ENCODE measurements around the gene THSD4.

THSD4 gene

GRCh38 chr15:71271327-71271726, 156.1 kb downstream of the THSD4 start:
- DNase-seq: no peak

DNA sequence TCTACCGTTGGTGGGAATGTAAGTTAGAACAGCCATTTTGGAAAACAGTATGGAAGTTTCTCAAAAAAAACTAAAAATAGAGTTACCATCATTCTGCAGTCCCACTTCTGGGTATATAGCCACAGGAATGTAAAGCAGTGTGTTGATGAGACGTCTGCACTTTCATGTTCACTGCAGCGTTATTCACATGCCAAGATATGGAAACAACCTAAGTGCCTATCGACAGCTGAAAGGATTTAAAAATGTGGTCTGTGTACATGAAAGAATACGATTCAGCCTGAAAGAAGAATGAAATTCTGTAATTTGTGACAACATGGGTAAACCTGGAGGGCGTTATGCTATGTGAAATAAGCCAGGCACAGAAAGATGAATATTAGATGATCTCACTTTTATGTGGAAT, 157.7 kb downstream of the THSD4 start:
- DNase-seq: no peak

GRCh38 chr15:71273731-71274447, 158.6 kb downstream of the THSD4 start:
- DNase-seq: no peak

GRCh38 chr15:71274448-71274798, 159.2 kb downstream of the THSD4 start:
- no peak for DNase-seq

DNA sequence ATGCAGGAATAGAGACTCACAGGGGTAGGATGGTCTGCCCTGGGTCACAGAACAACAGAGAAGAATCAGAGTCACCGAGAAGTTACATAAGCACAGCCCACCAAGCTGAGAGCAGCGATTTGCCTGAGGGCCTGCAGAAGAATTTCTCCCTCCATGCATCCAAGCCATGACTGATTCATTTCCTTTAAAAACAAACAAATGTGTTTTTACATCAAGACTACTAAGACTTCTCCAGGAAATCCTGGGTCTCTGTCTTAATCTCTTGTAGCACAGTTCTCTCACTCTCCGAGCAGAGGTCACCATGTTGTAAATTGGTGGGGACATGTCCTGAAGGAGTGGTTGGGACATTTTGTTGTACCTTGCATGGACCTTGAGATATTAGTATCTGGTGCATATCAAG, 159.8 kb downstream of the THSD4 start:
- no peak for DNase-seq

- DNase-seq: no peak
Measured at GRCh38 chr15:71275566-71276335, 160.5 kb downstream of the THSD4 start.

DNA sequence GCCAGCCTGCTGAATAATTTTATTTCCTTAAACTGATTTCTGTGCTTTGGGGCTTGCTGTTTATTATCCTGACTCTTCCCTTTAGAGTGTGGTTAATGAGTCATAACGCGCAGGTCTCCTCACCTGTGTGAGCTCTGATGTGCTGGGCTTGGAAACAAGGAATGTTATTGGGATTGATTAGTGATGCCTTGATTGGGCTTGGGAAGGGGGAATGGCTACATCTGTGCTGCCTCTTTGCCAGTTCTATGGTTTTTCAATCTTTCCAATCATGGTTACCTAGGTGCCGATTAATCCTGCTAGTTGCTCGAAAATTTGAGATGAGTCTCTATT, 161.0 kb downstream of the THSD4 start:
- no peak for DNase-seq

GRCh38 chr15:71278989-71279756, 163.9 kb downstream of the THSD4 start:
- no peak for DNase-seq

GRCh38 chr15:71279757-71280141, 164.5 kb downstream of the THSD4 start:
- DNase-seq: no peak

GRCh38 chr15:71280206-71280605, 164.9 kb downstream of the THSD4 start:
- DNase-seq: no peak

- no peak for DNase-seq
Measured at GRCh38 chr15:71281256-71281655, 166.0 kb downstream of the THSD4 start.

GRCh38 chr15:71282076-71282475, 166.8 kb downstream of the THSD4 start:
- no peak for DNase-seq

DNA sequence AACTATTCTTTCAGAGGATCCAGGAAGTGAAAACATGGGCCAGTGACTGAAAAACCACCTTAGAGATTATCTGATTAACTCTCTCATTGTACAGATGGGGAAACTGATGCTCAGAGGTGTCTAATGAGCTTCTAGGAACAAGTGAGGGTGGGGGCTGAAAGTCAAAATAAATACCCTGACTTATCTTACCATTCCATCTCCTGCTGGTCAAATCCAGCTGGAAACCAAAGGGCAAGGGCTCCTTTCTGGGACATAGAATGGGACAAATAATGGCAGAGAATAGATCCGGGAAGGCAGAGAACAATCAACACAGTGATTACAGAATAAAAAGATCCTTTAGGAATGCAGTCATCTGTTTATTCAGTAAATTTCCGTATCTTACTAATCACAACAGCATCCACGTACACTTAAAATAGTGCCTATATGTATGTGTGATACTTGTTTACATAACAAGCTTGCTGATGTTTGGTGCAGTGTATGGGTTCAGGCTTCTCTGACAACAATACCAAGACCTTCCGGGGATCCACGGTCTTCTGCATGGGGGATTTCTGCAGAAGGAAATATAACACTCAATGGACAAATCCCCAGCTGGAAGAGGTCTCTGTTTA, 173.2 kb downstream of the THSD4 start:
- DNase-seq: no peak

DNA sequence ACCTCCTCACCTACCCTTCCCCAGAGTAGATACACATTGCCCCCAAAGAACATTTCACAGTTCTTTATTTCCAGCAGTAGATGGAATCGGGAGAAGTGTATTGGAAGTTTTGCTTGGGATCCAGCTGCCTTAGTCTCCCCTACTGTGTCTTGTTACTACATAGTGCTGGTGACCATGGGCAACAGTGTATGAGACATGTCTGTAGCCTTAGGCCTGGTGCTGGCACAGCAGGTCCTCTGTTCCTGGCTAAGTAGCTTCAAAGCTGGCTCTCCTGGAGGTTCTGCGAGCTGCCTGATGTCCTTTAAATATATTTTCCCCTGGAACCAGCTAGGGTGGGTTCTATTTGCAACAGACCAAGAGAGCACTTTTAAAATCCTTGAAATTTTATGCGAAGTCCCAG, 174.7 kb downstream of the THSD4 start:
- DNase-seq: no peak

- DNase-seq: no peak
Measured at GRCh38 chr15:71290881-71291635, 175.8 kb downstream of the THSD4 start.

- DNase-seq: no peak
Measured at GRCh38 chr15:71291723-71292122, 176.5 kb downstream of the THSD4 start.

DNA sequence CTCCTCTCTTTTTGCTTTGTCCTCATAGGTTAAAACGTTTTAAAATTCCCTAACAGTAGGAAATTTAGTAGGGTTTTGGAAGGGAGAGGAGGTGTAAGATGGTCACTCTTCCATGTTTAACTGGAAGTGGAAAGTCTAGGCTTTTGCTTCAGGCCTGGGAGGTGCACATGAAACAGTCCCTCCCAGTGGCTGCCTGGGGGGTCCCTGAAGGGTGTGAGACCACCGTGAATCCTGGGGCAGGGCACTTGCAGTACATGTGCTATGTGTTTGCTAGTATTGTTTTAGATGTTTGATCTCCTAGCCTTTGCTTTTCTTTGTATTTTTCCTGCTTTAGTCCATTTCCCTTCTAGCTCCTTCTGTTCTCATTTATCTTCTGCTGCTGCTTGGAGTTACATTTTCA, 178.5 kb downstream of the THSD4 start:
- no peak for DNase-seq

GRCh38 chr15:71294251-71294910, 179.1 kb downstream of the THSD4 start:
- no peak for DNase-seq

- no peak for DNase-seq
Measured at GRCh38 chr15:71294911-71295602, 179.8 kb downstream of the THSD4 start.

DNA sequence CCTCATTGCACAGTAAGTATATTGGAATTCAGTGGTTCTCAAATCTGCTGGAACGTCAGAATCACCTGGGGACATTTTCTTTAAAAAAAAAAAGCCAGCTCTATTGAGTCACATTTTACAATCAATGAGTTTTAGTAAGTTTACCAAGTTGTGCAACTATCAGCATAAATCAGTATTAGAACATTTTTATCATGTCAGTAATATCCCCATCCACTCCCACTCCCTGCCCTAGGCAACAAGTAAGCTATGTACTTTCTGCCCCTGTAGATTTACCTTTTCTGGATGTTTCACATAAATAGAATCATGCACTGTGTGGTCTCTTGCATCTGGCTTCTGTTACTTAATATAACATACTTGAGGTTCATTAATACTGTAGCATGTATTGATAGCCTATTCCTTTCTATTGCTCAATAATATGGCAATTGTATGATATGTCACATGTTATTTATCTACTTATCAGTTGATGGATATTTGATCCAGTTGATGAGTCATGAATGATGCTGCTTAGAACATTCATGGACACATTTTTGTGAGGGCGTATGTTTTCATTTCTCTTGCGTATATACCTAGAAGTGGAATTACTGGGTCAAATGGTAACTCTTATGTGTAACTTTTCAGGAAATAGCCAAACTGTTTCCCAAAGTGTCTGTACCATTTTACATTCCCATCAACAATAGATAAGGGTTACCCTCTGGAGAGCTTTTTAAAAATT, 180.5 kb downstream of the THSD4 start:
- DNase-seq: no peak

- no peak for DNase-seq
Measured at GRCh38 chr15:71296315-71296679, 181.0 kb downstream of the THSD4 start.
